GM19395 (cell line): ENCODE results near the gene PSAP.
"Not testable (repeated sequence)": the region's sequence is repeated elsewhere in the genome, so short reads cannot be mapped to it uniquely, and the experiment has no call there.

ENCODE experiments used
- ATAC-seq: cut with Tn5 transposase; IDR thresholded peaks from one replicate; pipeline ENCODE4 v1.9.1; 2021; ENCODE audit warnings: mild to moderate bottlenecking, moderate library complexity; ENCODE audit not compliant: unreplicated experiment

Gene PSAP

DNA sequence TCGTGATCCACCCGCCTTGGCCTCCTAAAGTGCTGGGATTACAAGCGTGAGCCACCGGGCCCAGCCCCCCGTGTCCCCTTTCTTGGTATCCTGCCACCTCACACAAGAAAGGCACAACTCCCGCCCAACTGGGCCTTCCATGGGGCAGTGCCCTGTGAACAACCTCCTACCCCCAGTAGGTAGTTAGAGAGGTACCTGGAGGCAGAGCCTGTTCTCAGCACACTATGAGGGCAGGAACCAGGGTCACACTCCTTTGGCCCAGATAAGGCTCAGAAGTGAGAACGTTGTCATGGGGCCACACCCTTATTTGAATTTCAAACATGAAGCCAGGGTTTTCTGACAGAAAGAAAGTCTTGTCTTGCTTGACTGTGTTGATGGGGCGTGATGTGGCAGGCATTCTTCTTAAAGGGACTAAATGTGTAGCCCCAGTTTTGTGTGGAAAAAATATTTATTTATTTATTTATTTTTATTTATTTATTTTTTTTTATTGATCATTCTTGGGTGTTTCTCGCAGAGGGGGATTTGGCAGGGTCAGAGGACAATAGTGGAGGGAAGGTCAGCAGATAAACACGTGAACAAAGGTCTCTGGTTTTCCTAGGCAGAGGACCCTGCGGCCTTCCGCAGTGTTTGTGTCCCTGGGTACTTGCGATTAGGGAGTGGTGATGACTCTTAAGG is 23.8 kb upstream of the PSAP start:
- not testable (repeated sequence) for ATAC-seq

DNA sequence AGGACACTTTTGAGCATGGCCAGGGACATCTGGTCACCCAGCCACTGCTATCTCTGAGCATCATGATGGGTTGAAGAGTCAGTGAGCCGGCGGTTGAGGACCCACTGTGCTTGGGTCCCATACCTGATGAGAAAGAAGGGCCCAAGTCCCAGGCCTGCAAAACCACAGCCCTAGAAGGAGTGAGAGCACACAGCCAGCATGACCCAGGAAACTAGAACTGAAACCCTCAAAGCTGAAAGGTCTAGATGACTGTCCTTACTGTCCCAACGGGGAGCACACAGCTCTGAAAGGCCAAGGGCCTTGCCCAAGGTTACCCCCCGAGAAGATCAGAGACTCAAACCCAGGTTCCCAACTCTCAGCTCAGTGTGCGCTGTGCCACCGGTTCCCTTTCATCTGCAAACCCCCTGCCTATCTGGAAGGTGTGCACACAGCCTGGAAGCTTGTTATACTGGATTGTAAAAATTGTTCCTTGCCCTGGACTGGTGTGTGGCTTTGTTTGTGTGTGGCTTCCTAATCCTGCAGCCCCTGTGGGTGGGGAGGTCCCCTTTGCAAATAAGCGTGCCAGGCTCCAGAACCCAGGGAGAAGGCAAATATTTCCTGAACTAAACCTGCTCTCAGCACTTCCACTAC is 22.6 kb upstream of the PSAP start:
- peak; percentile 92 for ATAC-seq

DNA sequence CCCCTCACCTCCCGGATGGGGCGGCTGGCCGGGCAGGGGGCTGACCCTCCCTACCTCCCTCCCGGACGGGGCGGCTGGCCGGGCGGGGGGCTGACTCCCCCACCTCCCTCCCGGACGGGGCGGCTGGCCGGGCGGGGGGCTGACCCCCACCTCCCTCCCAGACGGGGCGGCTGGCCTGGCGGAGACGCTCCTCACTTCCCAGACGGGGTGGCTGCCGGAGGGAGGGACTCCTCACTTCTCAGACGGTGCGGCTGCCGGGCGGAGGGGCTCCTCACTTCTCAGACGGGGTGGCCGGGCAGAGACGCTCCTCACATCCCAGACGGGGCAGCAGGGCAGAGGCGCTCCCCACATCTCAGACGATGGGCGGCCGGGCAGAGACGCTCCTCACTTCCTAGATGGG is 18.6 kb upstream of the PSAP start:
- not testable (repeated sequence) for ATAC-seq

DNA sequence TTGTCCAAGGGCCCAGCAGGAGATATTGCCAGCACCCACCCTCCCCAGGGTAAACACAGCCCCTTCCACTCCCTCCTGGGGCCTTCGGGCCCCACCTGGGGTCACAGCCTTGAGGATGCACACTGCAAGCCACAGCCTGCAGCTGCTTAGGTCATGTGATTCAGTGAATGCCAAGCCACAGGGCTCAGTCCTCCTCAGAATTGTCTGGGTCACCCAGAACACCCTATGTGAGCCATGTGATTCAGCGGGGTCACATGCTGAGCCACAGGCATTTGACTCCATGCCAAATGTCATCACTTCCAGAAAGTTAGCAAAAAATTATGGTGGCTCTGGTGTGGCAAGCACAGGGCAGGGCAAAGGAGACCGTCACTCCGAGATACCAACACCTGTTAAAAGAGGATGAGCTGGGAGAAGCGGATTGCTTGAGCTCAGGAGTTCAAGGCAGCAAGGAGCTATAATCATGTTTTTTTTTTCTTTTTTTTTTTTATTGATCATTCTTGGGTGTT is 17.2 kb upstream of the PSAP start:
- ATAC-seq: no peak

DNA sequence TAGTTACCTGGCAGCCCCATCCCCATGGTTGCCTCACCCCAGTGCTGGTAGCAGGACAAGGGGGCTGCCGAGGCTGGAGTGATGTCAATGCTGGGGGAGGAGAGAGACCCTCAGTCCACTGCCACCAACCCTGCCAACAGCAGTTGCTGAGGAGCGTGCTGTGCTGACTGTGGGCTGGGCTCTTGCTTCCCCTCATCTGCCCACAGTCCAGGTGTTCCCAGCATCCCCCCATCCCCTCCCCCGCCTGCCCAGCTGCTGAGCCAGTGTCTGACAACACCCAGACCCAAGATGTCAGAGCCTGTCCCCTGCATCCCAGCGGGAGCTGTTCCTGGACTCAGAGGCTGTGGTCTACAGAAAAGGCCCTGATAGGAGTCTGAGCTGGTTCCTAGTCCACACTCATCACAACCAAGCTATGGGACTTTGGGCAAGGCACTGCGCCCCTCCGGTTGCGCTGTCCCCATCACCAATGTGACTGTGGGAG is 14.6 kb upstream of the PSAP start:
- ATAC-seq: no peak

- no peak for ATAC-seq
These were observed 13.9 kb upstream of the PSAP start for GRCh38 chr10:71864911-71865361.

DNA sequence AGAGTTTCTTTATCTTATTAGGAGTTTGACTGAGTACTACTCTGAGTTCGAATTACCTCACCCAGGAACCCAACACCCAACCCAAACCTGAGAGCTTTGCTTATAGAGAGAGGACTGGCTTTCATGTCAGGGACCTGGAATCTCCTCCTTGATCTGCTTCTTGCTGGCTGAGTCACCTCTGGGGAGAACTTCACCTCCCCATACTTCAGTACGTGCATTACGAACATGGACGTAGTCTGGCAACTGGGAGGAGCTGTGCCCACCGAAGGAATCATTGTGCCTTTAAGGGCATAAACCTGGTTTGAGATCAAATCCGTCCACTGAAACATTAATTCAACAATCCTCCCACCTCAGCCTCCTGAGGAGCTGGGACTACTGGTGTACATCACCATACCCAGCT is 12.2 kb upstream of the PSAP start:
- ATAC-seq: no peak

DNA sequence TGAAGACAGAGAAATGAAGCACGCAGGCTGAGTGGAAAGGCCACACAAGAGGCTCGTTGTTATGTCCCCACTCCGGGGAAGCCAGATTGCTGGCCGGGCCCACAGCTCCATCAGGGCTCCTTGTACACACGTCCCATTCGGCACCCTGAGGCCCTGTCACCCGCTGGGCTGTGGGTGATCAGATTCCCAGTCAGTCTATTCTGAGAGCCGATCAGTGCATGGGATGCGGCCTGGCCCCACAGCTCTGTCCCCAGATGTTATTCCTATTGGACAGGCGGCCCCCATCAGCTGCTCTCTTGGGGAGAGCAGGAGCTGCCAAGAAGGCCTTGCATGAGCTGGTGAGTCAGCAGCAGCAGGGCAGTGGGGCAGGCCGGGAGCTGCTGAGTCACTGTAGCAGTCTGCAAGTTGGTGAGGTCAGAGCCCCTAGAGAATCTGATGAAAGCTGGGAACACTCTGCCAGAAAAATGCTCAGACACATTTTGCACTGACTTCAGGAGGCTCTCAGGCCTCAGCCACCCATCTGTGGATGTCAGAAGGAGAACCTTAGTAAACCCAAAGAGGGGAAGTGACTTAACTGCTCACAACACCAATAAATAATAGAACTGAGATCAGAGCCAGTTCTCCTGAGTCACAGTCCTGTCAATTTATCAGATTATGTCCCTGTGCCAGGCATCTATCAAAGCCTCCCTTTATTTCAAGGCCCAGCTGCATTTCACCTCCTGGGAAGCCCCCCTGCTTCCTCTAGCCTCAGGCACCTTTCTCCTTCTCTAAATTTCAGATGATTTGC is 9.4 kb upstream of the PSAP start:
- ATAC-seq: no peak

DNA sequence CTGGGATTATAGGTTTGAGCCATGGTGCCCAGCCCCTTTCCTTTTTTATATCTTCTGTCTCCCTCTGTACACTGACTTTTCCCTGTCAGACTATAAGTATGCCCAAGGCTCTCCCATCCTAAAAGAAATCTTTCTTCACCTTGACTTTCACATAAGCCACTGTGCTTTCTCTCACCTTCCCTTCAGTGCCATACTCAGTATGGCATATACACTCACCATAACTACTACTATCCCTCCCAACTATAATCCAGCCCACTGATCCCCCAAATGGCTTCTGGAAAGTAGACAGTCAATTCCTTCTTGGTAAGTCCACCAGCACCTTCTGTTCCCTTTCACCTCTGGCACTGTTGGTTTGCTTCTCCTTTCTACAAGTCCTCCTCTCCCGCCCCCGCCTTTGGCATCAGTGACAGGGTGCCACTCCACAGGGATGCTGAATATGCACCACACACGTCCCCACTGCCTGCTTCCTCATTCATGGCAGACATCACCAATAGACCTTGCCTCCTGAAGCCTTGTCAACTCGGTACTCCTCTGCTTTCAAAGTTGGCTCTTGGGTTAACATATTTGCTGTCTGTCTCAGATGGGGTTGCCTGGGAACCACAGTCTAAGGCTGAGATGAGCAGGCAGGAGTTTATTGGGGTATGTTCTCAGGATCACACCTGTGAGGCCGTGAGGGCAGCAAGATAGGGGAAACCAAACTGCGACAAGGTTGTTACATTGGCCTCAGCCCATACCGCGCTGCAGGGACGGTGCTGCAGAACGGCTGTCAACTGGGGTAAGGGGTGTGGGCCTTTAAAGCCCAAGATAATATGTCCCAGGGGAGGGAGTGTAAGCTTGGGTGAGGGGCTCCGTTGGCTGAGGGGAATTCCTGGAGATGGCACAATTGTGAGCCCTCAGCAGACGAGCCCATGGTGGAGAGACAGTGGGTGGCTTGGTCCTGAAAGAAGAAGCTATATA is 7.2 kb upstream of the PSAP start:
- no peak for ATAC-seq

DNA sequence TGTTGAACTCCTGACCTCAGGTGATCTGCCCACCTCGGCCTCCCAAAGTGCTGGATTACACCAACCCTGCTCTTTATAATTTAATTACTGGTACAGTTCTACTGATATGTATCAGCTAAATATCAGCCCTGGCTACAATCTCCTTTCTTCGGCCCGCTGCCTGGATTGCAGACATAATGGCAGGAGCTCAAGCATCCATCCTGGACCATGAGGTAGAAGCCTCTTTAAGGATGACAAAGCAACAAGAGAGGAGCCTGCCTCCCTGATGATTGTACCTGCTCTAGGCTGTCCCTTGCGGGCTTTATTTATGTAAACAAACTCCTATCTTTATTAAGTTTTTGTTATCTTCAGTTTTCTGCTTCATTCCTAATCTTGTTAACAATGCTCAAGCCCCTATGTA is 5.6 kb upstream of the PSAP start:
- no peak for ATAC-seq

- ATAC-seq: no peak
These were observed 3.0 kb upstream of the PSAP start for GRCh38 chr10:71854031-71854430.

GRCh38 chr10:71852355-71852937 is 1.4 kb upstream of the PSAP start:
- no peak for ATAC-seq

- peak; percentile 27 for ATAC-seq
These were observed 529 bp upstream of the PSAP start for GRCh38 chr10:71851465-71852095.

DNA sequence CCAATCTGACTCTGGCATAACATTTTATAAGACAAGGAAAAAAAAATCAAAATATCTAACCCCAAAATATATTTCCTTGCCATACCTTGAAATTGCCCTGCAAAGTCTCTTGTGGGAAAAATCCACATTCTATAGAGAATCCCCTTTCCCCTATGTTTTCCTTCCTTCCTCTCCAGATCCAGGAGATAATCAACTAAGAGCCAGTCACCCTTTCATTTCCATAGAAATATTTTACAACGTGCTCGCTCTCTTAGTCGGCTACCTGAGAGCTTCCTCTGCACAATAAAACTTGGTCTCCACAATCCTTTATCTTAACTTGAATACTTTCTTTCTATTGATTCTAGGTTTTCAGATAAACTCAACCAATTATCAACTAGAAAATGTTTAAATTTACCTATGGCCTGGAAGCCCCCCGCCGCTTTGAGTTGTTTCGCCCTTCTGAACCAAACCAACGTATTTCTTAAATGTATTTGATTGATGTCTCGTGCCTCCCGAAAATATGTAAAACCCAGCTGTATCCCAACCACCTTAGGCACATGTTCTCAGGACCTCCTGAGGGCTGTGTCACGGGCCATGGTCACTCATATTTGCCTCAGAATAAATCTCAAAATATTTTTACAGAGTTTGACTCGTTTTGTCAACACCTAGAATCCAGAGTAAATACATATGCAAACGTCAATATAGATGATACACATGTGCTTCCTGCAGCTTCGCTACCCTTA is 869 bp downstream of the PSAP start:
- no peak for ATAC-seq

GRCh38 chr10:71849461-71849908 is 1.6 kb downstream of the PSAP start:
- no peak for ATAC-seq

GRCh38 chr10:71848325-71849275 is 2.5 kb downstream of the PSAP start:
- ATAC-seq: no peak

- ATAC-seq: no peak
These were observed 3.6 kb downstream of the PSAP start for GRCh38 chr10:71847418-71847817.

DNA sequence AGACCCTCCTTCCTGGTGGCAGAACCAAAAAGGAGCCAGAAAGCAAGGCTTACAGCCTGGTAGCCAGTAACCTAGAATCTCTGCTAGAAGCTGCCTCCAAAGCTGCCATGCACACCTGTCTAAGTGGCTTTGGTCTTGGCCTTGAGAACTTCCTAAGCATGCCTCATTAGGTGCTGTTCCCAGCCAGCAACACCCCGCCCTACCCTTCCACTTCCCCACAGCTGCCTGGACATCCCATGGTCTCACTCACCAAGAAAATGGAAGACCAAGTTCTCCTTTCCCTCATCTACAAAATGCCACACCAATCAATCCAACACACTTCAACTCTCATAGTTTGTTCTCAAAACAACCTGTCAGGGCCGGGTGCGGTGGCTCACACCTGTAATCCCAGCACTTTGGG is 4.2 kb downstream of the PSAP start:
- no peak for ATAC-seq
